ENCODE results near the gene TAT. TPM values are rescaled to one million over a fixed set of nuclear protein-coding genes. Genes with fewer than 3 reads are reported as not detected.

Gene TAT
- total RNA-seq, 1 experiment from 2014 or later: not detected

GRCh38 chr16:71555230-71555891 is 21.5 kb downstream of the TAT start:
- TF ChIP-seq CTCF (IDR thresholded peaks at IDR 0.05; ENCODE audit: unreplicated experiment): no peak
- H3K9me3 Mint-ChIP-seq (ENCODE audit: low read depth, unreplicated experiment): no peaks in the 10 kb centered on the region
- no peaks in the 10 kb centered on the region for H3K36me3 Mint-ChIP-seq (ENCODE audit: insufficient read depth, unreplicated experiment)
- CTCF ChIA-PET: interaction anchor here (1.7 kb wide), 1 partner anchor 10 kb away, joined by 8 read pairs; no protein-coding TSS in a partner anchor
- intact Hi-C loops (cut with micrococcal nuclease; ENCODE audit: unreplicated experiment): no loop called here
- BruUV-seq (replicated peaks): no TSS peak
- no peak overlapping the region for H3K27ac Mint-ChIP-seq (ENCODE audit: unreplicated experiment)
- no peak overlapping the region for H3K4me3 Mint-ChIP-seq (ENCODE audit: low read depth, unreplicated experiment)
- no peaks in the 10 kb centered on the region for H3K27me3 Mint-ChIP-seq (ENCODE audit: unreplicated experiment)
- H3K4me1 Mint-ChIP-seq (ENCODE audit: low read depth, unreplicated experiment): peaks cover 9% of the 10 kb centered on the region
- DNase-seq: no peak

DNA sequence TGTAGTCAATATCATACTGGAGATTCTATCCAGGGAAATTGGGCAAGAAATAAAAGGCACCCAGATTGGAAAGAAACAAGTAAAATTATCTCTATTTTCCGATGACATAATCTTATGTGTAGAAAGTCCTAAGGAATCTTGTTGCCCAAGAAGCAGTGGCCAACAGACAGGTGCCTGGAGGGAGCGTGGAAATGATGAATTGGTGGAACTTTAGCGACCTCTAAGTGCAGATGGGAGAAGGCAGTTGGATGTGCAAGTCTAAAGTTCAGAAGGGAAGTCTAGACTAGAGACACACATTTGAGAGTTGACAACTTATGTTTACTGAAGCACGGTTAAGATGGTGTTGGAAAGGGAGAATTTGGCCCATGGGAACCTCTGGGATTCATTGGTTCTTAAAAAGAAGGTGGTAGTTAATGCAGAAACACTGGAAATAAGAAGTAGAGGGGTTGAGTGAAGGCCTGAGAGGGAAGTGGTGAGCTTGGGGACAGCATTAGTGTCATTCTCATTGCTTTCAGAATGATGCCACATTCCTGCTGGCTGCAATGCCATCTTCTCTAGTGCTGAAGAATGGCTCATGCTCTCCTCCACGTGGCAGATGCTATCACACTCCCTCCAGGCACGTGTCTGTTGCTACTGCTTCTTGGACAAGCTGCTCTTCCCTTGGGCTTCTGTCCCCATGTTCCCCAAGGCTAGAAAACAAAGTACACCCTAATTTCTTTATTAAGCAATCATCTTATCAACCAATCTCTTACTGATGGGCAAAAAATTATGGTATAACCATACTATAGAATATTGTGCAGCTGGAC is 24.0 kb downstream of the TAT start:
- no peaks in the 10 kb centered on the region for H3K36me3 Mint-ChIP-seq (ENCODE audit: insufficient read depth, unreplicated experiment)

DNA sequence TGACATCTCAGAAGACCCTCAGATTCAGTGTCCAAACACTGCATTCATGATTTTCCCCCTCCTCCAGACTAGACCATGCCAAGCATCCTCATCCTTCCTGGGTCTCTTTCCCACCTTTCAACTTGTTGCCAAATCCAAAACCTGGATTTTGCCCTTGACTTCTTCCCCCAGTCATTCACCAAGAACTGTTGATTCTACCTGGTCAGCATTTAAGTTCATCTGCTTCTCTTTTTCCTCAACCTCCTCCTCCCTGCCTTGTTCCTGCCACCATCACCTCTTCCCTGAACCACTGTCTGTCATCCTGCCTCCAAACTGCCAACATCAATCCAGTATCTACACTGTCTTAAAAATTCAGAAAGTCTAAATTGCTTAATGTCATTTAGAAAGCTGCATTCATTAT is 29.7 kb downstream of the TAT start:
- TF ChIP-seq CTCF (IDR thresholded peaks at IDR 0.05; ENCODE audit: unreplicated experiment): no peak
- Mint-ChIP-seq H3K4me1 (ENCODE audit: low read depth, unreplicated experiment) (peaks cover 6% of the 10 kb centered on the region), H3K36me3 (ENCODE audit: insufficient read depth, unreplicated experiment) (peaks cover 5% of the 10 kb centered on the region), H3K27me3 (ENCODE audit: unreplicated experiment) (no peaks in the 10 kb centered on the region), H3K27ac (ENCODE audit: unreplicated experiment) (no peak overlapping the region), H3K4me3 (ENCODE audit: low read depth, unreplicated experiment) (no peak overlapping the region), H3K9me3 (ENCODE audit: low read depth, unreplicated experiment) (no peaks in the 10 kb centered on the region)
- DNase-seq: no peak
- no TSS peak for BruUV-seq (replicated peaks)
- CTCF ChIA-PET: no interaction called here
- intact Hi-C loops (cut with micrococcal nuclease; ENCODE audit: unreplicated experiment): no loop called here

More for the DNA sequence above, 24.0 kb downstream of the TAT start:
- Mint-ChIP-seq H3K9me3 (ENCODE audit: low read depth, unreplicated experiment) (no peaks in the 10 kb centered on the region), H3K27me3 (ENCODE audit: unreplicated experiment) (no peaks in the 10 kb centered on the region), H3K4me1 (ENCODE audit: low read depth, unreplicated experiment) (peaks cover 9% of the 10 kb centered on the region), H3K4me3 (ENCODE audit: low read depth, unreplicated experiment) (no peak overlapping the region), H3K27ac (ENCODE audit: unreplicated experiment) (no peak overlapping the region)
- TF ChIP-seq CTCF (IDR thresholded peaks at IDR 0.05; ENCODE audit: unreplicated experiment): peak; percentile 17
- no TSS peak for BruUV-seq (replicated peaks)
- CTCF ChIA-PET: interaction anchor here (0.5 to 1.0 kb wide), 2 partner anchors 58 to 114 kb away, joined by 3 to 5 read pairs; no protein-coding TSS in a partner anchor
- peak; percentile 41 for DNase-seq
- intact Hi-C loops (cut with micrococcal nuclease; ENCODE audit: unreplicated experiment): no loop called here

- Mint-ChIP-seq H3K4me3 (ENCODE audit: low read depth, unreplicated experiment) (no peak overlapping the region), H3K9me3 (ENCODE audit: low read depth, unreplicated experiment) (no peaks in the 10 kb centered on the region), H3K36me3 (ENCODE audit: insufficient read depth, unreplicated experiment) (peaks cover 24% of the 10 kb centered on the region), H3K4me1 (ENCODE audit: low read depth, unreplicated experiment) (peaks cover 23% of the 10 kb centered on the region), H3K27me3 (ENCODE audit: unreplicated experiment) (no peaks in the 10 kb centered on the region), H3K27ac (ENCODE audit: unreplicated experiment) (no peak overlapping the region)
- DNase-seq: peak; percentile 79
- peak; percentile 92 for TF ChIP-seq CTCF (IDR thresholded peaks at IDR 0.05; ENCODE audit: unreplicated experiment)
- CTCF ChIA-PET: interaction anchor here (0.6 to 1.0 kb wide), 3 partner anchors 16 to 63 kb away, joined by 3 to 4 read pairs (median 3); partner anchors contain the start of gene CHST4
- BruUV-seq (replicated peaks): no TSS peak
- intact Hi-C loops (cut with micrococcal nuclease; ENCODE audit: unreplicated experiment): loop anchor here (1.0 kb wide), 1 partner anchor 63 kb away; no protein-coding TSS in a partner anchor
Observed at GRCh38 chr16:71542377-71542776, 34.5 kb downstream of the TAT start.

Data from Calu3 (cell line).